ENCODE measurements around the gene CNTN4. TPM values are rescaled to one million over a fixed set of nuclear protein-coding genes. Genes with fewer than 3 reads are reported as not detected.

Gene CNTN4
- total RNA-seq, 1 donor from 2014 or later = 0.52 TPM

DNA sequence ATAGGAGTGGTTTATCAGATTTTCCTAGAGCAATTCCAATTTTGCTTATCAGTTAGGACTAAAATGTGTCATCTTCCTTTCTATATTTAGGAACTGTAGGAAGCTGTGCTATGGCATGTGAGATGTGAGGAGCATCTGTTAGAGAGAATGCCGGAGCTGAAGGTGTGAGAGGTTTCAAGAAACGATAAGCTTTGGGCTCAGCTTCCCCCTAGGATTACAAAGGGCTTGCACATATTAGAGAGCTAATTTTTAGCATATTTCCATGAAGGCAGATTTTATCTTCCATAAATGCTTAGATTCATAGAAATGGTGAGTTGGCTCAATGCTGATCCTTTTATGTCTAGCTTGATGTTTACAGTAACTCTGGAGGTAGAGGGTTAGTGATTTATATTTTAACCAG is 120.2 kb downstream of the CNTN4 start:
- DNase-seq (ENCODE audit: low spot score) = no peak
- no peak for TF ChIP-seq CTCF (IDR thresholded peaks at IDR 0.05)

DNA sequence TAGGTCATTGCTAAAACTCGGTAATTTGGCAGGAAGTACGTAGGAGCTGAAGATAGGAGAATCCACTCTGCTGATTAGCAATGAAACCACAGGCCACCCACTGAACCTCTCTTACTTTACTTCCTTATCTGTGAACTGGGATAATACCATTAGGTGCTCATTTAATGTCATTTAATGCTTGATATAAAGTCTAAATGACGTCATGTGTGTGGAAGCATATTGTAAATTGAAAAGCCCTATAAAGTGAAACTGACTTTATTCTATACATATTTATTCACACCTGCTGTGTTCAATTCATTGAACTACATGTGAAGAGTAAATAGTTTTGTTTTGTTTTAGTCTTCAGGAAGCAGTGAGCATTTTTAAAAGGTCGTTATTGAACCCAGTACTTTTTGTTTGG is 137.5 kb downstream of the CNTN4 start:
- no peak for TF ChIP-seq CTCF (IDR thresholded peaks at IDR 0.05)
- Mint-ChIP-seq H3K27me3 (ENCODE audit: low read depth) (no peaks in the 10 kb centered on the region), H3K36me3 (ENCODE audit: low read depth) (no peaks in the 10 kb centered on the region), H3K4me1 (ENCODE audit: low read depth) (no peaks in the 10 kb centered on the region), H3K4me3 (ENCODE audit: unreplicated experiment) (no peak overlapping the region), H3K27ac (ENCODE audit: unreplicated experiment) (no peak overlapping the region), H3K9me3 (ENCODE audit: low read depth) (no peaks in the 10 kb centered on the region)
- no peak for DNase-seq (ENCODE audit: low spot score)

More for the DNA sequence above, 120.2 kb downstream of the CNTN4 start:
- Mint-ChIP-seq H3K4me1 (ENCODE audit: low read depth) (no peaks in the 10 kb centered on the region), H3K27ac (ENCODE audit: unreplicated experiment) (no peak overlapping the region), H3K27me3 (ENCODE audit: low read depth) (no peaks in the 10 kb centered on the region), H3K36me3 (ENCODE audit: low read depth) (no peaks in the 10 kb centered on the region), H3K4me3 (ENCODE audit: unreplicated experiment) (no peak overlapping the region), H3K9me3 (ENCODE audit: low read depth) (peaks cover 10% of the 10 kb centered on the region)

GRCh38 chr3:2244137-2244536 is 145.5 kb downstream of the CNTN4 start:
- Mint-ChIP-seq H3K27ac (ENCODE audit: unreplicated experiment) (no peak overlapping the region), H3K4me3 (ENCODE audit: unreplicated experiment) (no peak overlapping the region), H3K9me3 (ENCODE audit: low read depth) (peaks cover 3% of the 10 kb centered on the region), H3K36me3 (ENCODE audit: low read depth) (no peaks in the 10 kb centered on the region), H3K27me3 (ENCODE audit: low read depth) (peaks cover 2% of the 10 kb centered on the region), H3K4me1 (ENCODE audit: low read depth) (no peaks in the 10 kb centered on the region)
- DNase-seq (ENCODE audit: low spot score) = no peak
- no peak for TF ChIP-seq CTCF (IDR thresholded peaks at IDR 0.05)

DNA sequence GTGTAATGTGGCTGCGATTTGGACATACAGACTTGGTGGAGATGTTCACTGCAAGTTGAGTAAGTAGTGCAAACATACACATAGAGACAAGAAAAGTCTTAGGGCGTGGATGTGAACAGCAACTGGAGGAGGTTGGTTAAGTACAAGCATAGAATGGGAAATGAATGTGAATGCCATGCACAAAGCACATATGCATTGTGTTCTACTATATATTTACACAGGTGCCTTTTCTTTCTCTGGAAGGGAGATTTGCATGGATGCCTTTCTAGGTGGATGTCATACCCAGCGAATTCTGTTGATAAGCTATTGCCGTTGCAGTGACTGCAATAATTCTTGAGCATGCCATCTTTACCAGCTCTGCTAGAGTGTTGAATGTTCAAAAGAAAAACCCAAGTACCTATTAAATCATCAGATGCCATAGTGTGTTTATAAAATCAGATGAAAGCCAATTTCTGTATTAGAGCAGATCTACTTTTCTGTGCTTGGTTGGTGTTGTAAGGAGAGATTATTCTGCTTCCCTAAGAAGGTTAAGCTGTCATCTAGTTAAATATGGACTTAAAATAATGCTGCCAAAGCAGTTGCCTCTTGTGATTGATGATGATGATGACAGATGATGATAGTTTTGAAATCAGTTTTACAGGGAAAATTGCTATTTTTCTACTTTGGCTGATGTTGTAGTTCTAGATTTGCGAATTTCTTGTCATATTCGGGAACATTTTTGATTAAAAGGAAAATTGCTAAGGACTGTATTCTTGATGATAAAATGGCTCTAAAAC is 148.4 kb downstream of the CNTN4 start:
- Mint-ChIP-seq H3K27me3 (ENCODE audit: low read depth) (peaks cover 2% of the 10 kb centered on the region), H3K27ac (ENCODE audit: unreplicated experiment) (no peak overlapping the region), H3K9me3 (ENCODE audit: low read depth) (peaks cover 3% of the 10 kb centered on the region), H3K36me3 (ENCODE audit: low read depth) (no peaks in the 10 kb centered on the region), H3K4me3 (ENCODE audit: unreplicated experiment) (no peak overlapping the region), H3K4me1 (ENCODE audit: low read depth) (no peaks in the 10 kb centered on the region)
- DNase-seq (ENCODE audit: low spot score) = no peak
- TF ChIP-seq CTCF (IDR thresholded peaks at IDR 0.05) = no peak

DNA sequence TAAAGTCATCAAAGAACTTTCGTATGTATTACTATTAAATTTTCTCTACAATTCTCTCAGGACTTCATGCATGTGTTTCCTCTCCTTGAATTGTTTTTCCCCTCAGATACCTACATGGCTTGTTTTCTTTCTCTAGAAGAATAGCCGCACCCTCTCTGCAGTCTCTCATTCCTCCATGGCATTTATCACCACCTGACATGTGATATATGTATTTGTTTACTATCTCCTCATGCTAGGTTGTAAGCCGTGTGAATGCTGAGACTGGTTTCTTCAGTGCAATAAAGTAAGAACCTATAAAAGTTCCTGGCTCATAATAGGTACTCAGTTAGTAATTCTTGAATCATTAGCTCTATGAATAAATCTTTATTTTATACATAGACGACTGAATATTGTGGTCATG is 149.2 kb downstream of the CNTN4 start:
- no peaks in the 10 kb centered on the region for H3K36me3 Mint-ChIP-seq (ENCODE audit: low read depth)
- TF ChIP-seq CTCF (IDR thresholded peaks at IDR 0.05) = no peak
- peaks cover 3% of the 10 kb centered on the region for H3K9me3 Mint-ChIP-seq (ENCODE audit: low read depth)
- no peak overlapping the region for H3K27ac Mint-ChIP-seq (ENCODE audit: unreplicated experiment)
- DNase-seq (ENCODE audit: low spot score) = no peak
- peaks cover 5% of the 10 kb centered on the region for H3K27me3 Mint-ChIP-seq (ENCODE audit: low read depth)
- H3K4me1 Mint-ChIP-seq (ENCODE audit: low read depth) = no peaks in the 10 kb centered on the region
- H3K4me3 Mint-ChIP-seq (ENCODE audit: unreplicated experiment) = no peak overlapping the region

Data from chondrocyte (in vitro differentiated cells).